H1 (cell line): ENCODE measurements around the gene RRP9. TPM values are rescaled to one million over a fixed set of nuclear protein-coding genes. Genes with fewer than 3 reads are reported as not detected.

Experiments used
- CTCF ChIA-PET: fragments of 300-600 bp; sonication (Branson Sonifier 250); formaldehyde crosslinking; loops from one replicate; lab custom pipeline; 2021; ENCODE audit not compliant: partially characterized antibody; lab: Charles Lee
- POLR2A ChIA-PET: fragments of 300-600 bp; sonication (Branson Sonifier 250); formaldehyde crosslinking; loops from one replicate; lab custom pipeline; 2021; ENCODE audit warnings: inconsistent platforms; ENCODE audit not compliant: partially characterized antibody; lab: Charles Lee
- DNase-seq, 2 experiments: peaks; one replicate each; pipeline versions ENCODE4 v3.0.0 to v3.0.0-alpha.2; 2010 to 2022; ENCODE audit warnings: low spot score in 2 of 2, low read depth in 1 of 2, mixed read lengths in 1 of 2
- FAIRE-seq: peaks from 2 replicates; lab custom pipeline; 2011; peaks lifted over from hg19 to GRCh38; lab: Jason Lieb, UNC
- H2AFZ ChIP-seq: 2 replicates; pipeline ENCODE4 v1.8.1; 2012; ENCODE audit warnings: low read length, inconsistent platforms
- H2AK5ac ChIP-seq: 2 replicates; pipeline ENCODE4 v1.6.1; 2013; ENCODE audit warnings: low read depth, low read length
- H2BK120ac ChIP-seq: replicated peaks from 2 replicates; pipeline ENCODE3; 2013; ENCODE audit warnings: low read depth, low read length, inconsistent platforms
- H2BK12ac ChIP-seq: 2 replicates; pipeline ENCODE4 v1.6.1; 2013; ENCODE audit warnings: low read depth, low read length
- H2BK15ac ChIP-seq: 2 replicates; pipeline ENCODE4 v1.6.1; 2013; ENCODE audit warnings: low read length
- H2BK20ac ChIP-seq: 2 replicates; pipeline ENCODE4 v1.6.1; 2013; ENCODE audit warnings: low read length
- H2BK5ac ChIP-seq: 2 replicates; pipeline ENCODE4 v1.6.1; 2013; ENCODE audit warnings: low read depth, low read length
- H3K14ac ChIP-seq: 2 replicates; pipeline ENCODE4 v1.6.1; 2013; ENCODE audit warnings: inconsistent platforms; ENCODE audit not compliant: insufficient read length
- H3K18ac ChIP-seq: 2 replicates; pipeline ENCODE4 v1.6.1; 2013; ENCODE audit warnings: low read length; ENCODE audit errors: extremely low read depth
- H3K23ac ChIP-seq: 2 replicates; pipeline ENCODE4 v1.6.1; 2013; ENCODE audit warnings: inconsistent platforms; ENCODE audit not compliant: insufficient read length
- H3K23me2 ChIP-seq: 2 replicates; pipeline ENCODE4 v1.6.1; 2013; ENCODE audit warnings: low read depth, low read length
- H3K27ac ChIP-seq: 2 replicates; pipeline ENCODE4 v1.6.1; 2011; ENCODE audit warnings: low read depth, low read length, inconsistent platforms
- H3K27me3 ChIP-seq, 4 experiments: replicated peaks in 1 of 4; 1 replicate in 1 of 4; 2 replicates in 3 of 4; pipeline versions ENCODE4 v1.6.1 to v1.8.1; 2011 to 2013; ENCODE audit warnings: low read length in 3 of 4, mild to moderate bottlenecking in 3 of 4, inconsistent platforms in 2 of 4, mixed read lengths in 2 of 4, moderate library complexity in 1 of 4; ENCODE audit not compliant: control insufficient read depth in 3 of 4, insufficient read depth in 3 of 4; ENCODE audit errors: extremely low read depth in 1 of 4
- H3K36me3 ChIP-seq, 4 experiments: 2 replicates each; pipeline versions ENCODE4 v1.6.1 to v1.8.1; 2011 to 2013; ENCODE audit warnings: mild to moderate bottlenecking in 4 of 4, low read length in 3 of 4, moderate library complexity in 2 of 4, control low read depth in 1 of 4, inconsistent platforms in 1 of 4; ENCODE audit not compliant: insufficient read depth in 4 of 4, control insufficient read depth in 2 of 4
- H3K4ac ChIP-seq: replicated peaks from 2 replicates; pipeline ENCODE3; 2013; ENCODE audit warnings: low read length, low read depth, mixed read lengths, inconsistent platforms; ENCODE audit not compliant: insufficient read length
- H3K4me1 ChIP-seq, 4 experiments: replicated peaks in 1 of 4; 1 replicate in 1 of 4; 2 replicates in 3 of 4; pipeline versions ENCODE4 v1.6.1 to v1.8.1; 2011 to 2013; ENCODE audit warnings: low read length in 3 of 4, inconsistent platforms in 2 of 4, mixed read lengths in 1 of 4; ENCODE audit not compliant: insufficient read depth in 4 of 4, control insufficient read depth in 3 of 4
- H3K4me2 ChIP-seq, 2 experiments: 2 replicates each; pipeline versions ENCODE4 v1.6.1 to v1.8.1; 2011 to 2013; ENCODE audit warnings: low read depth in 2 of 2, low read length in 2 of 2, control low read depth in 1 of 2, inconsistent platforms in 1 of 2, mild to moderate bottlenecking in 1 of 2; ENCODE audit not compliant: insufficient read depth in 1 of 2
- H3K4me3 ChIP-seq, 4 experiments: fragments of 200-600, 300-600 bp in 1 of 4; sonication (generic), shearing (Covaris generic), sonication (Bioruptor Twin) in 1 of 4; 2 replicates each; pipeline versions ENCODE4 v1.5.1 to v1.8.1; 2011 to 2016; ENCODE audit warnings: low read length in 4 of 4, low read depth in 3 of 4, control low read depth in 2 of 4, inconsistent platforms in 2 of 4, mild to moderate bottlenecking in 2 of 4, mixed read lengths in 1 of 4, moderate library complexity in 1 of 4; ENCODE audit not compliant: insufficient read depth in 2 of 4; ENCODE audit errors: extremely low read depth in 1 of 4
- H3K56ac ChIP-seq: replicated peaks from 2 replicates; pipeline ENCODE3; 2013; ENCODE audit warnings: low read depth, mild to moderate bottlenecking, mixed read lengths, low read length, inconsistent platforms; ENCODE audit not compliant: insufficient read length
- H3K79me1 ChIP-seq: 2 replicates; pipeline ENCODE4 v1.6.1; 2013; ENCODE audit warnings: low read depth, low read length, control low read depth
- H3K79me2 ChIP-seq, 2 experiments: 2 replicates each; pipeline versions ENCODE4 v1.6.1 to v1.8.1; 2012 to 2013; ENCODE audit warnings: low read length in 2 of 2, mild to moderate bottlenecking in 2 of 2, inconsistent platforms in 1 of 2; ENCODE audit not compliant: insufficient read depth in 2 of 2, control insufficient read depth in 1 of 2
- H3K9ac ChIP-seq, 4 experiments: replicated peaks in 1 of 4; 1 replicate in 1 of 4; 2 replicates in 3 of 4; pipeline versions ENCODE4 v1.6.1 to v1.8.1; 2011 to 2013; ENCODE audit warnings: low read depth in 3 of 4, low read length in 3 of 4, control low read depth in 2 of 4, mild to moderate bottlenecking in 2 of 4, moderate library complexity in 2 of 4, inconsistent platforms in 1 of 4; ENCODE audit errors: extremely low read depth in 1 of 4
- H3K9me3 ChIP-seq, 2 experiments: 2 replicates each; pipeline versions ENCODE4 v1.6.1 to v1.8.1; 2012 to 2013; ENCODE audit warnings: mild to moderate bottlenecking in 2 of 2, moderate library complexity in 2 of 2, control low read depth in 1 of 2, inconsistent platforms in 1 of 2, low read depth in 1 of 2, low read length in 1 of 2, mixed read lengths in 1 of 2; ENCODE audit not compliant: insufficient read depth in 2 of 2
- H4K20me1 ChIP-seq, 2 experiments: replicated peaks in 1 of 2; 2 replicates each; pipeline versions ENCODE3 to v1.8.1; 2011 to 2013; ENCODE audit warnings: inconsistent platforms in 2 of 2, low read length in 2 of 2, mild to moderate bottlenecking in 1 of 2; ENCODE audit not compliant: insufficient read depth in 2 of 2, control insufficient read depth in 1 of 2
- H4K5ac ChIP-seq: 2 replicates; pipeline ENCODE4 v1.6.1; 2013; ENCODE audit warnings: low read length, low read depth, mixed read lengths, inconsistent platforms; ENCODE audit not compliant: insufficient read length
- H4K8ac ChIP-seq: 2 replicates; pipeline ENCODE4 v1.8.0; 2013; ENCODE audit warnings: mild to moderate bottlenecking, moderate library complexity, low read length, inconsistent platforms; ENCODE audit not compliant: insufficient read depth; ENCODE audit errors: extremely low read depth
- H4K91ac ChIP-seq: replicated peaks from 2 replicates; pipeline ENCODE3; 2013; ENCODE audit warnings: low read length, mixed read lengths, inconsistent platforms; ENCODE audit not compliant: insufficient read length
- CHD2 ChIP-seq: IDR thresholded peaks from 2 replicates; pipeline ENCODE4 v1.6.1; 2012; ENCODE audit warnings: low read length, improper control_type of control experiment
- CREB1 ChIP-seq: IDR thresholded peaks from 2 replicates; pipeline ENCODE4 v1.6.1; 2012; ENCODE audit warnings: inconsistent platforms
- EZH2 ChIP-seq: fragments of 200-600 bp; sonication (generic); IDR thresholded peaks from 2 replicates; pipeline ENCODE4 v1.7.1; 2012; ENCODE audit warnings: low read depth, mild to moderate bottlenecking, moderate library complexity, low read length, inconsistent platforms; ENCODE audit not compliant: severe bottlenecking
- GABPA ChIP-seq: IDR thresholded peaks from 2 replicates; pipeline ENCODE4 v1.6.1; 2011; ENCODE audit warnings: mild to moderate bottlenecking, low read length, moderate library complexity, borderline replicate concordance; ENCODE audit not compliant: insufficient read depth
- GTF2F1 ChIP-seq: IDR thresholded peaks from 2 replicates; pipeline ENCODE4 v1.6.1; 2012; ENCODE audit warnings: low read depth, low read length, improper control_type of control experiment, borderline replicate concordance
- NANOG ChIP-seq: IDR thresholded peaks from 2 replicates; pipeline ENCODE4 v1.6.1; 2011; ENCODE audit warnings: low read length, low read depth, mild to moderate bottlenecking, inconsistent platforms; ENCODE audit not compliant: insufficient read depth, poor library complexity, severe bottlenecking
- POLR2A ChIP-seq, 2 experiments: IDR thresholded peaks; 1 replicate in 1 of 2; 2 replicates in 1 of 2; pipeline ENCODE4 v1.6.1; 2011; ENCODE audit warnings: low read depth in 2 of 2, low read length in 2 of 2, mild to moderate bottlenecking in 2 of 2; ENCODE audit errors: control extremely low read depth in 1 of 2
- POU5F1 ChIP-seq: IDR thresholded peaks from 2 replicates; pipeline ENCODE4 v1.6.1; 2011; ENCODE audit warnings: low read depth, mild to moderate bottlenecking, low read length, moderate library complexity
- SIN3A ChIP-seq, 2 experiments: IDR thresholded peaks in 1 of 2; conservative IDR thresholded peaks in 1 of 2; 2 replicates each; pipeline ENCODE4 v1.6.1; 2011 to 2012; ENCODE audit warnings: low read length in 2 of 2, improper control_type of control experiment in 1 of 2, low read depth in 1 of 2, mild to moderate bottlenecking in 1 of 2
- TAF7 ChIP-seq: optimal IDR thresholded peaks from 2 replicates; pipeline ENCODE3; 2011; ENCODE audit warnings: low read depth, mild to moderate bottlenecking, inconsistent platforms, low read length, moderate library complexity, borderline replicate concordance
- TCF12 ChIP-seq: IDR thresholded peaks from 2 replicates; pipeline ENCODE4 v1.6.1; 2011; ENCODE audit warnings: low read depth, mild to moderate bottlenecking, low read length
- TEAD4 ChIP-seq: IDR thresholded peaks from 2 replicates; pipeline ENCODE4 v1.6.1; 2012; ENCODE audit warnings: low read depth, low read length, inconsistent platforms, mixed read lengths
- WGBS, 2 experiments: shearing (Covaris generic) in 1 of 2; methylation state at CpG; one replicate each; pipeline versions ENCODE4 v1.1.6 to v1.1.7; 2013 to 2015; ENCODE audit warnings: low lambda C conversion rate in 2 of 2, mixed read lengths in 2 of 2, inconsistent platforms in 1 of 2, low coverage in 1 of 2, missing lambda C conversion rate in 1 of 2; ENCODE audit not compliant: insufficient replicate concordance in 2 of 2, insufficient coverage in 1 of 2, insufficient read length in 1 of 2; ENCODE audit errors: extremely low coverage in 1 of 2, missing lambda C conversion rate in 1 of 2; 5-methylcytosine and 5-hydroxymethylcytosine counted together
- polyA plus RNA-seq, 7 experiments: library from polyadenylated mRNA; depleted of rRNA in 3 of 7; stranded (reverse) in 5 of 7; unstranded in 2 of 7; fragments of >200 nt in 5 of 7; fragments of 200-250 nt in 2 of 7; gene quantifications; 1 replicate in 5 of 7; 2 replicates in 1 of 7; 4 replicates in 1 of 7; pipeline versions ENCODE4 v1.2.1 to v1.2.3, GENCODE V29; 2011 to 2013; ENCODE audit warnings: missing spikeins in 2 of 7, mixed read lengths in 2 of 7
- total RNA-seq: library from RNA; stranded (reverse); fragmentation: NEBNext Ultra II Directional; extraction: Animal tissue kit (Norgen Biotek cat#: 25700); gene quantifications from 2 replicates; pipeline ENCODE4 v1.2.1, GENCODE V29; 2021

Gene RRP9
- total and polyA plus RNA-seq, 2 of the 8 experiments (the other 6 are each of a cell fraction or from before 2014, with no cell fraction given) = 55.6 to 68.9 TPM

DNA sequence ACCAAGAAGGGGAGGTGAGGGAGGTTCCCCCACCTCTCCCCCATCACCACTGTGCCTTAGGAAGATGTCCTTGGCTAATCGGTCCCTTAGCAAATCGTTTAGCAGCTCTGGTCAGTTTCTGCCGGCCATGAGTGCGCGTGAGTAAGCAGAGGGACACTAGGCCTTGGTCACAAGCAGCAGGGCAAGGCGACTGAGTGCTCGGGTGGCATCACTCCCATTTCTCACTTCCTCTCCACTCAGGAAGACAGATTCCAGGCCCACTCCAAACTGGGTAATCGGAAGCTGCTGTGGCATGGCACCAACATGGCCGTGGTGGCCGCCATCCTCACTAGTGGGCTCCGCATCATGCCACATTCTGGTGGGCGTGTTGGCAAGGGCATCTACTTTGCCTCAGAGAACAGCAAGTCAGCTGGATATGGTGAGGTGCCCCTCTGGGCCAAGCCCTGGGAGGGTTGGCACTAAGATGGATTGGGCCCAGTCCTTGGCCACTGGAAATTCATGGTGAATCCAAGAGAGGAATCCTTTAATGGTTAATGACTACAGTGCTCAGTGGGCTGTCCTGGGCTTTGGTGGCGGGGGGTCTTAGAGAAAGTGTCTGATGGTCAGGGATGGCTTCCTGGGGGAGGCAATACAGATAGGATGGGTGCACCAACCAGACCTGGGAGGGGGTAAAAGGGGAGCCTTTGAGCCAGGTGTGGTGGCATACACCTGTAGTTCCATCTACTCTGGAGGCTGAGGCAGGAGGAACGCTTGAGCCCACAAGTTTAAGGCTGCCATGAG lies 4.4 kb upstream of the RRP9 start:
- POLR2A ChIA-PET = interaction anchor here (0.9 to 15.7 kb wide), 5 partner anchors 8 to 47 kb away, joined by 5 to 148 read pairs (median 6); partner anchors contain the start of genes ACY1, GPR62, PCBP4 and RPL29
- DNase-seq (no peak), FAIRE-seq (no peak)
- no peak for TF ChIP-seq GTF2F1
- TF ChIP-seq CHD2 = no peak
- no peak for TF ChIP-seq TCF12
- TF ChIP-seq NANOG = no peak
- no peak for TF ChIP-seq TAF7
- TF ChIP-seq SIN3A (conservative IDR thresholded peaks at IDR 0.05 in 1 of 2, IDR thresholded peaks at IDR 0.05 in 1 of 2; ENCODE audit: low read depth in 1 of 2, low read length in 2 of 2) = no peak
- TF ChIP-seq EZH2 = no peak
- TF ChIP-seq CREB1 = no peak
- TF ChIP-seq POLR2A (IDR thresholded peaks at IDR 0.05; ENCODE audit: control extremely low read depth in 1 of 2, low read depth in 2 of 2, low read length in 2 of 2) = no peak
- no peak for TF ChIP-seq TEAD4
- TF ChIP-seq GABPA = no peak
- no peak for TF ChIP-seq POU5F1

More for the DNA sequence above, 4.4 kb upstream of the RRP9 start:
- Histone ChIP-seq H2AFZ (no peak overlapping the region), H3K79me1 (no peaks in the 10 kb centered on the region), H3K27ac (no peak overlapping the region), H2BK120ac (peak overlapping the region; percentile 22), H3K4me2 (no peak overlapping the region), H3K4me3 (no peak overlapping the region), H4K5ac (no peak overlapping the region), H4K20me1 (peaks cover 0 to under 1% of the 10 kb centered on the region in 2 experiments), H2BK20ac (no peak overlapping the region), H3K79me2 (peaks cover 0 to 2% of the 10 kb centered on the region in 2 experiments; a peak in 2 of 4 replicates), H2AK5ac (no peak overlapping the region), H3K56ac (no peak overlapping the region), H3K27me3 (peaks cover 0 to 10% (median 4%) of the 10 kb centered on the region in 4 experiments; a peak in 5 of 7 replicates), H3K36me3 (no peaks in the 10 kb centered on the region), H2BK5ac (no peak overlapping the region), H2BK15ac (no peak overlapping the region), H3K9me3 (no peaks in the 10 kb centered on the region), H4K8ac (no peak overlapping the region), H2BK12ac (peak overlapping the region; percentile 39; the same call in 1 of the 2 replicates), H4K91ac (no peak overlapping the region), H3K18ac (no peak overlapping the region), H3K9ac (no peak overlapping the region), H3K4ac (no peak overlapping the region), H3K23me2 (peaks cover 4% of the 10 kb centered on the region; the same call in 1 of the 2 replicates), H3K4me1 (peaks cover 0 to 5% (median 3%) of the 10 kb centered on the region in 4 experiments; a peak in 6 of 7 replicates), H3K14ac (no peak overlapping the region), H3K23ac (no peak overlapping the region)
- CTCF ChIA-PET = interaction anchor here (0.9 to 5.1 kb wide), 11 partner anchors 11 to 126 kb away, joined by 3 to 44 read pairs (median 5); partner anchors contain the start of genes ABHD14B and ACY1
- 93% methylated on average over 9 of the region's 14 CpGs; no CpG with 5 or more reads in 1 of the 2 experiments for WGBS, 2 experiments
